H1 (cell line): ENCODE results near the gene SKAP1. TPM values are rescaled to one million over a fixed set of nuclear protein-coding genes. Genes with fewer than 3 reads are reported as not detected.

ENCODE experiments used
- CTCF ChIA-PET: fragments of 300-600 bp; sonication (Branson Sonifier 250); formaldehyde crosslinking; loops from one replicate; lab custom pipeline; 2021; ENCODE audit not compliant: partially characterized antibody; lab: Charles Lee
- POLR2A ChIA-PET: fragments of 300-600 bp; sonication (Branson Sonifier 250); formaldehyde crosslinking; loops from one replicate; lab custom pipeline; 2021; ENCODE audit warnings: inconsistent platforms; ENCODE audit not compliant: partially characterized antibody; lab: Charles Lee
- DNase-seq, 2 experiments: peaks; one replicate each; pipeline versions ENCODE4 v3.0.0 to v3.0.0-alpha.2; 2010 to 2022; ENCODE audit warnings: low spot score in 2 of 2, low read depth in 1 of 2, mixed read lengths in 1 of 2
- FAIRE-seq: peaks from 2 replicates; lab custom pipeline; 2011; peaks lifted over from hg19 to GRCh38; lab: Jason Lieb, UNC
- H2AFZ ChIP-seq: 2 replicates; pipeline ENCODE4 v1.8.1; 2012; ENCODE audit warnings: low read length, inconsistent platforms
- H2AK5ac ChIP-seq: 2 replicates; pipeline ENCODE4 v1.6.1; 2013; ENCODE audit warnings: low read depth, low read length
- H2BK120ac ChIP-seq: replicated peaks from 2 replicates; pipeline ENCODE3; 2013; ENCODE audit warnings: low read depth, low read length, inconsistent platforms
- H2BK12ac ChIP-seq: 2 replicates; pipeline ENCODE4 v1.6.1; 2013; ENCODE audit warnings: low read depth, low read length
- H2BK15ac ChIP-seq: 2 replicates; pipeline ENCODE4 v1.6.1; 2013; ENCODE audit warnings: low read length
- H2BK20ac ChIP-seq: 2 replicates; pipeline ENCODE4 v1.6.1; 2013; ENCODE audit warnings: low read length
- H2BK5ac ChIP-seq: 2 replicates; pipeline ENCODE4 v1.6.1; 2013; ENCODE audit warnings: low read depth, low read length
- H3K14ac ChIP-seq: 2 replicates; pipeline ENCODE4 v1.6.1; 2013; ENCODE audit warnings: inconsistent platforms; ENCODE audit not compliant: insufficient read length
- H3K18ac ChIP-seq: 2 replicates; pipeline ENCODE4 v1.6.1; 2013; ENCODE audit warnings: low read length; ENCODE audit errors: extremely low read depth
- H3K23ac ChIP-seq: 2 replicates; pipeline ENCODE4 v1.6.1; 2013; ENCODE audit warnings: inconsistent platforms; ENCODE audit not compliant: insufficient read length
- H3K23me2 ChIP-seq: 2 replicates; pipeline ENCODE4 v1.6.1; 2013; ENCODE audit warnings: low read depth, low read length
- H3K27ac ChIP-seq: 2 replicates; pipeline ENCODE4 v1.6.1; 2011; ENCODE audit warnings: low read depth, low read length, inconsistent platforms
- H3K27me3 ChIP-seq, 4 experiments: replicated peaks in 1 of 4; 1 replicate in 1 of 4; 2 replicates in 3 of 4; pipeline versions ENCODE4 v1.6.1 to v1.8.1; 2011 to 2013; ENCODE audit warnings: low read length in 3 of 4, mild to moderate bottlenecking in 3 of 4, inconsistent platforms in 2 of 4, mixed read lengths in 2 of 4, moderate library complexity in 1 of 4; ENCODE audit not compliant: control insufficient read depth in 3 of 4, insufficient read depth in 3 of 4; ENCODE audit errors: extremely low read depth in 1 of 4
- H3K36me3 ChIP-seq, 4 experiments: 2 replicates each; pipeline versions ENCODE4 v1.6.1 to v1.8.1; 2011 to 2013; ENCODE audit warnings: mild to moderate bottlenecking in 4 of 4, low read length in 3 of 4, moderate library complexity in 2 of 4, control low read depth in 1 of 4, inconsistent platforms in 1 of 4; ENCODE audit not compliant: insufficient read depth in 4 of 4, control insufficient read depth in 2 of 4
- H3K4ac ChIP-seq: replicated peaks from 2 replicates; pipeline ENCODE3; 2013; ENCODE audit warnings: low read length, low read depth, mixed read lengths, inconsistent platforms; ENCODE audit not compliant: insufficient read length
- H3K4me1 ChIP-seq, 4 experiments: replicated peaks in 1 of 4; 1 replicate in 1 of 4; 2 replicates in 3 of 4; pipeline versions ENCODE4 v1.6.1 to v1.8.1; 2011 to 2013; ENCODE audit warnings: low read length in 3 of 4, inconsistent platforms in 2 of 4, mixed read lengths in 1 of 4; ENCODE audit not compliant: insufficient read depth in 4 of 4, control insufficient read depth in 3 of 4
- H3K4me2 ChIP-seq, 2 experiments: 2 replicates each; pipeline versions ENCODE4 v1.6.1 to v1.8.1; 2011 to 2013; ENCODE audit warnings: low read depth in 2 of 2, low read length in 2 of 2, control low read depth in 1 of 2, inconsistent platforms in 1 of 2, mild to moderate bottlenecking in 1 of 2; ENCODE audit not compliant: insufficient read depth in 1 of 2
- H3K4me3 ChIP-seq, 4 experiments: fragments of 200-600, 300-600 bp in 1 of 4; sonication (generic), shearing (Covaris generic), sonication (Bioruptor Twin) in 1 of 4; 2 replicates each; pipeline versions ENCODE4 v1.5.1 to v1.8.1; 2011 to 2016; ENCODE audit warnings: low read length in 4 of 4, low read depth in 3 of 4, control low read depth in 2 of 4, inconsistent platforms in 2 of 4, mild to moderate bottlenecking in 2 of 4, mixed read lengths in 1 of 4, moderate library complexity in 1 of 4; ENCODE audit not compliant: insufficient read depth in 2 of 4; ENCODE audit errors: extremely low read depth in 1 of 4
- H3K56ac ChIP-seq: replicated peaks from 2 replicates; pipeline ENCODE3; 2013; ENCODE audit warnings: low read depth, mild to moderate bottlenecking, mixed read lengths, low read length, inconsistent platforms; ENCODE audit not compliant: insufficient read length
- H3K79me1 ChIP-seq: 2 replicates; pipeline ENCODE4 v1.6.1; 2013; ENCODE audit warnings: low read depth, low read length, control low read depth
- H3K79me2 ChIP-seq, 2 experiments: 2 replicates each; pipeline versions ENCODE4 v1.6.1 to v1.8.1; 2012 to 2013; ENCODE audit warnings: low read length in 2 of 2, mild to moderate bottlenecking in 2 of 2, inconsistent platforms in 1 of 2; ENCODE audit not compliant: insufficient read depth in 2 of 2, control insufficient read depth in 1 of 2
- H3K9ac ChIP-seq, 4 experiments: replicated peaks in 1 of 4; 1 replicate in 1 of 4; 2 replicates in 3 of 4; pipeline versions ENCODE4 v1.6.1 to v1.8.1; 2011 to 2013; ENCODE audit warnings: low read depth in 3 of 4, low read length in 3 of 4, control low read depth in 2 of 4, mild to moderate bottlenecking in 2 of 4, moderate library complexity in 2 of 4, inconsistent platforms in 1 of 4; ENCODE audit errors: extremely low read depth in 1 of 4
- H3K9me3 ChIP-seq, 2 experiments: 2 replicates each; pipeline versions ENCODE4 v1.6.1 to v1.8.1; 2012 to 2013; ENCODE audit warnings: mild to moderate bottlenecking in 2 of 2, moderate library complexity in 2 of 2, control low read depth in 1 of 2, inconsistent platforms in 1 of 2, low read depth in 1 of 2, low read length in 1 of 2, mixed read lengths in 1 of 2; ENCODE audit not compliant: insufficient read depth in 2 of 2
- H4K20me1 ChIP-seq, 2 experiments: replicated peaks in 1 of 2; 2 replicates each; pipeline versions ENCODE3 to v1.8.1; 2011 to 2013; ENCODE audit warnings: inconsistent platforms in 2 of 2, low read length in 2 of 2, mild to moderate bottlenecking in 1 of 2; ENCODE audit not compliant: insufficient read depth in 2 of 2, control insufficient read depth in 1 of 2
- H4K5ac ChIP-seq: 2 replicates; pipeline ENCODE4 v1.6.1; 2013; ENCODE audit warnings: low read length, low read depth, mixed read lengths, inconsistent platforms; ENCODE audit not compliant: insufficient read length
- H4K8ac ChIP-seq: 2 replicates; pipeline ENCODE4 v1.8.0; 2013; ENCODE audit warnings: mild to moderate bottlenecking, moderate library complexity, low read length, inconsistent platforms; ENCODE audit not compliant: insufficient read depth; ENCODE audit errors: extremely low read depth
- H4K91ac ChIP-seq: replicated peaks from 2 replicates; pipeline ENCODE3; 2013; ENCODE audit warnings: low read length, mixed read lengths, inconsistent platforms; ENCODE audit not compliant: insufficient read length
- CREB1 ChIP-seq: IDR thresholded peaks from 2 replicates; pipeline ENCODE4 v1.6.1; 2012; ENCODE audit warnings: inconsistent platforms
- EP300 ChIP-seq, 2 experiments: IDR thresholded peaks; 1 replicate in 1 of 2; 2 replicates in 1 of 2; pipeline ENCODE4 v1.6.1; 2011 to 2012; ENCODE audit warnings: low read depth in 2 of 2, low read length in 2 of 2, mild to moderate bottlenecking in 2 of 2, borderline replicate concordance in 1 of 2, inconsistent platforms in 1 of 2, moderate library complexity in 1 of 2
- SP1 ChIP-seq: IDR thresholded peaks from 2 replicates; pipeline ENCODE4 v1.6.1; 2011; ENCODE audit warnings: low read depth, low read length
- TAF1 ChIP-seq: IDR thresholded peaks from 2 replicates; pipeline ENCODE4 v1.6.1; 2011; ENCODE audit warnings: mild to moderate bottlenecking, low read depth, low read length
- WGBS, 2 experiments: shearing (Covaris generic) in 1 of 2; methylation state at CpG; one replicate each; pipeline versions ENCODE4 v1.1.6 to v1.1.7; 2013 to 2015; ENCODE audit warnings: low lambda C conversion rate in 2 of 2, mixed read lengths in 2 of 2, inconsistent platforms in 1 of 2, low coverage in 1 of 2, missing lambda C conversion rate in 1 of 2; ENCODE audit not compliant: insufficient replicate concordance in 2 of 2, insufficient coverage in 1 of 2, insufficient read length in 1 of 2; ENCODE audit errors: extremely low coverage in 1 of 2, missing lambda C conversion rate in 1 of 2; 5-methylcytosine and 5-hydroxymethylcytosine counted together
- polyA plus RNA-seq, 7 experiments: library from polyadenylated mRNA; depleted of rRNA in 3 of 7; stranded (reverse) in 5 of 7; unstranded in 2 of 7; fragments of >200 nt in 5 of 7; fragments of 200-250 nt in 2 of 7; gene quantifications; 1 replicate in 5 of 7; 2 replicates in 1 of 7; 4 replicates in 1 of 7; pipeline versions ENCODE4 v1.2.1 to v1.2.3, GENCODE V29; 2011 to 2013; ENCODE audit warnings: missing spikeins in 2 of 7, mixed read lengths in 2 of 7
- total RNA-seq: library from RNA; stranded (reverse); fragmentation: NEBNext Ultra II Directional; extraction: Animal tissue kit (Norgen Biotek cat#: 25700); gene quantifications from 2 replicates; pipeline ENCODE4 v1.2.1, GENCODE V29; 2021

Gene SKAP1
- total and polyA plus RNA-seq, 2 of the 8 experiments (the other 6 are each of a cell fraction or from before 2014, with no cell fraction given): not detected

- no peak for TF ChIP-seq CREB1
- TF ChIP-seq SP1: no peak
- TF ChIP-seq TAF1: no peak
- no peak for TF ChIP-seq EP300 (IDR thresholded peaks at IDR 0.05; ENCODE audit: borderline replicate concordance in 1 of 2, low read depth in 2 of 2, low read length in 2 of 2)
- Histone ChIP-seq H3K79me1 (no peaks in the 10 kb centered on the region), H3K36me3 (no peaks in the 10 kb centered on the region), H2BK12ac (no peak overlapping the region), H3K4me2 (no peak overlapping the region), H4K91ac (no peak overlapping the region), H4K8ac (no peak overlapping the region), H2AK5ac (no peak overlapping the region), H3K9ac (no peak overlapping the region), H2AFZ (no peak overlapping the region), H3K9me3 (no peaks in the 10 kb centered on the region), H3K4ac (no peak overlapping the region), H3K4me1 (no peaks in the 10 kb centered on the region), H3K79me2 (no peaks in the 10 kb centered on the region), H3K27me3 (no peaks in the 10 kb centered on the region; a peak in 1 of 7 replicates), H4K20me1 (no peaks in the 10 kb centered on the region), H3K27ac (no peak overlapping the region), H2BK15ac (no peak overlapping the region), H4K5ac (no peak overlapping the region), H3K14ac (no peak overlapping the region), H3K23me2 (no peaks in the 10 kb centered on the region), H3K4me3 (no peak overlapping the region), H2BK120ac (no peak overlapping the region), H3K56ac (no peak overlapping the region), H2BK20ac (no peak overlapping the region), H2BK5ac (no peak overlapping the region), H3K18ac (no peak overlapping the region), H3K23ac (no peak overlapping the region)
- WGBS, 2 experiments: 83% methylated on average over 3 of the region's 3 CpGs; no CpG with 5 or more reads in 1 of the 2 experiments
- no peak for FAIRE-seq
- ChIA-PET CTCF (interaction anchor here (0.7 to 6.7 kb wide), 14 partner anchors 10 to 239 kb away, joined by 3 to 33 read pairs (median 7); partner anchors contain the start of gene HOXB5), POLR2A (interaction anchor here (0.6 to 0.9 kb wide), 2 partner anchors 12 to 22 kb away, joined by 3 read pairs; no protein-coding TSS in a partner anchor)
- DNase-seq: no peak
Observed at GRCh38 chr17:48373883-48374282, 56.1 kb downstream of the SKAP1 start.
